ENCODE measurements around the gene GSDME. TPM values are rescaled to one million over a fixed set of nuclear protein-coding genes. Genes with fewer than 3 reads are reported as not detected.

GSDME gene
- total and polyA plus RNA-seq, 4 experiments from 2014 or later = 0.46 to 1.7 (median 0.92) TPM

DNA sequence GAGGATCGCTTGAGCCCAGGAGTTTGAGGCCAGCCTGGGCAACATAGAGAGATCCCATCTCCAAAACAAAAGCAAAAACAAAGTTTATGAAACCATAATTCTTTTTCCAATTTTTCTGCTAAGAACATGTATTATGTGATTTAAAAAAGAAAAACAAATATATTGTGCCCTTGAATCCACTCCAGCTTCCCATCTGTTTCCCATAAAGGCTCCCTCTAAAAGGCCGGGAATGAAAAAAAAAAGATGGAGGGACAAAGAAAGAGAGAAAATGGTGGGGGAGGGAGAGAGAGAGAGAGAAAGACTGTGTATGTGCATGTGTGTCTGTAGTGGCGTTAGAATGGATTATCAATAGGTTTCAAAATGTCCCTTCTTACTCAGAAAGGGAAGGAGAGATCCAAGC, 20.5 kb upstream of the GSDME start:
- H3K36me3 Mint-ChIP-seq = peaks cover 0 to 2% of the 10 kb centered on the region in 2 donors

DNA sequence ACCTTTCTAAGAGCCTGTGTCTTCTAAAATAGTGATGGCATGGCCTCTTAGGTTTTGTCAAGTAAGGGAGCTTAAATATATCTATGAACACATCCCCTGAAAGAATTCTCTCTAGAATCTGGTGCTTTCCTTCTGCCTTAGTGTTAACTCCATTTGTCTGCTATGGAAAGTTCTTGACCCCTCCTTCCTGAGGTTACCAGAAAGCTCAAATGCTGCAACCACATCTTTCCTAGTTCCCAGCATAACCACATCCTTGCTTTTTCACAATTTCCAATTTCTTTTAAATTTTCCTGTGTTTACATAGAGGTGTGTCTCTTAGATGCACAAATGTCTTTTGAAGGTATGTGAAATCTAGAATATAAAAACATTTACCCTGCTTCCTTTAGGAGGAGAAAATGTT, 16.4 kb upstream of the GSDME start:
- Histone ChIP-seq H3K27me3 (ENCODE audit: insufficient read depth, low read length) (no peaks in the 10 kb centered on the region), H3K9me3 (ENCODE audit: control insufficient read depth in 1 of 2, low read length in 2 of 2) (no peaks in the 10 kb centered on the region), H3K27ac (ENCODE audit: low read depth, low read length) (no peak overlapping the region), H3K36me3 (ENCODE audit: insufficient read depth, low read length) (no peaks in the 10 kb centered on the region), H3K4me1 (ENCODE audit: insufficient read depth, low read length) (no peaks in the 10 kb centered on the region), H3K4me3 (ENCODE audit: low read length in 2 of 2) (no peak overlapping the region)
- ChIA-PET CTCF (ENCODE audit: partially characterized antibody) (no interaction called here), POLR2A (ENCODE audit: partially characterized antibody) (no interaction called here)
- Mint-ChIP-seq H3K4me1 (no peaks in the 10 kb centered on the region), H3K9me3 (peaks cover 0 to 22% (median 14%) of the 10 kb centered on the region in 8 donors), H3K4me3 (no peak overlapping the region), H3K27ac (peak overlapping the region in 1 of 7 donors; percentile 36), H3K27me3 (peaks cover 3 to 10% of the 10 kb centered on the region in 2 donors), H3K36me3 (peaks cover 0 to 11% of the 10 kb centered on the region in 2 donors)
- intact Hi-C loops (cut with micrococcal nuclease) = no loop called here
- no peak for DNase-seq

More for the DNA sequence above, 20.5 kb upstream of the GSDME start:
- H3K4me1 Mint-ChIP-seq = no peaks in the 10 kb centered on the region
- POLR2A ChIA-PET (ENCODE audit: partially characterized antibody) = no interaction called here
- CTCF ChIA-PET (ENCODE audit: partially characterized antibody) = no interaction called here
- intact Hi-C loops (cut with micrococcal nuclease) = no loop called here
- H3K27ac ChIP-seq (ENCODE audit: low read depth, low read length) = no peak overlapping the region
- H3K36me3 ChIP-seq (ENCODE audit: insufficient read depth, low read length) = no peaks in the 10 kb centered on the region
- H3K4me3 ChIP-seq (ENCODE audit: low read length in 2 of 2) = no peak overlapping the region
- no peaks in the 10 kb centered on the region for H3K9me3 ChIP-seq (ENCODE audit: control insufficient read depth in 1 of 2, low read length in 2 of 2)
- peaks cover 0 to 3% (median 0%) of the 10 kb centered on the region in 8 donors for H3K9me3 Mint-ChIP-seq
- peak overlapping the region in 2 of 7 donors; percentile 55 to 68 for H3K27ac Mint-ChIP-seq
- DNase-seq = no peak
- no peaks in the 10 kb centered on the region for H3K4me1 ChIP-seq (ENCODE audit: insufficient read depth, low read length)
- H3K27me3 ChIP-seq (ENCODE audit: insufficient read depth, low read length) = no peaks in the 10 kb centered on the region
- H3K27me3 Mint-ChIP-seq = no peaks in the 10 kb centered on the region
- no peak overlapping the region for H3K4me3 Mint-ChIP-seq

DNA sequence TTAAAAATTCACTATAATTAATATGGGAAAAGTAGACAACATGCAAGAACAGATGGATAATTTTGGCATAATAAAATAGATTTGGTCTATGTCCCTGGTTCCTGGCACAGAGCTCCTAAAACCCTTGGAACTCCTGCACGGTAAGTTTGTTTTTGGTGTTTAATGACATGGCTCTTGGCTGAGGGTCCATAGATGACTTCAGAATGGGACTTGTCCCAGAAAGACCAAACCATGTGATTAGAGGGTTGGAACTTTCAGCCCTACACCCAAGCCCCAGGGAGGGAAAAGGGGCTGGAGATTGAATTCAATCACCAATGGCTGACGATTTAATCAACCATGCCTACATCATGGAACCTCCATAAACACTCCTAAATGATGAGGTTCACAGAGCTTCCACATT, 12.6 kb upstream of the GSDME start:
- peaks cover 12 to 21% of the 10 kb centered on the region in 2 donors for H3K27me3 Mint-ChIP-seq
- intact Hi-C loops (cut with micrococcal nuclease) = no loop called here
- H3K36me3 ChIP-seq (ENCODE audit: insufficient read depth, low read length) = no peaks in the 10 kb centered on the region
- H3K27me3 ChIP-seq (ENCODE audit: insufficient read depth, low read length) = no peaks in the 10 kb centered on the region
- no peak overlapping the region for H3K4me3 Mint-ChIP-seq
- peaks cover 0 to 11% of the 10 kb centered on the region in 2 donors for H3K36me3 Mint-ChIP-seq
- no peaks in the 10 kb centered on the region for H3K4me1 Mint-ChIP-seq
- ChIA-PET POLR2A (ENCODE audit: partially characterized antibody) (no interaction called here), CTCF (ENCODE audit: partially characterized antibody) (no interaction called here)
- no peak overlapping the region for H3K27ac ChIP-seq (ENCODE audit: low read depth, low read length)
- no peak for DNase-seq
- H3K9me3 ChIP-seq (ENCODE audit: control insufficient read depth in 1 of 2, low read length in 2 of 2) = no peaks in the 10 kb centered on the region
- peaks cover 0 to 22% (median 16%) of the 10 kb centered on the region in 8 donors for H3K9me3 Mint-ChIP-seq
- H3K4me1 ChIP-seq (ENCODE audit: insufficient read depth, low read length) = no peaks in the 10 kb centered on the region
- H3K4me3 ChIP-seq (ENCODE audit: low read length in 2 of 2) = no peak overlapping the region
- no peak overlapping the region for H3K27ac Mint-ChIP-seq

DNA sequence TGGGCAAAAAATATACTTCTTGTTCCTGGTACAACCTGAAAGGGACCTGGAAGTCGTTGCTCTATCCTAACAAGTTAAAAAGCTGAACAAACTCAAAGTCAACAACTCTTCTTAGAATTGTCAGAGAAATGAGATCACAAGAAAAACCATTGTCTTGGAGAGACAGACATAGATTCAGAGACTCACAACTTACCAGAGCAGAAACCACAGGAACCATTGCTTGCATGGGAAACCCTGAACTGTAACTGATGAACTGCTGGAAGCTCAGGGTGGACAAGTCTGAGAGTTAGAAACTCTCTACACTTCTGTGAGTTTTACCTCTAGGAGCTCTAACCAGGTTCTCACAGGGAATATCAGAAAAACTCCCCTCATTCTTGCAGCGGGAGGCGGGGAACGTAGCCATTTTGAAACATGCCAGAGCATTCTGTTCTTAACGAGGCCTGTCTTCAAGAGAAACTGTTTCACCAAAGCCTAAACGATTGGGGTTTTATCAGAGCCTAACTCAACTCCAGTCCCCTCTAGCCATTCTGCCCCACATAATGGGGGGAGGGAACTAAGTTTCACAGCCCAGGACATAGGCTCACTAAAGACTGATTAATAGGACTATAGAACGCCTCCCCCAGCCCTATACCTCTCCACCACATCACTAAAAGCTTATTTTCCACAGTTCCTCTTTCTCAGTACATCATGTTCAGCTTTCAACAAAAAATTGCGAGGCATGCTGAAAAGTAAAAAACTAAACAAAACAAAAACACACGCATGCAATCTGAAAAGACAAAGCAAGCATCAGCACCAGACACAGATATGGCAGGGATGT, 12.0 kb upstream of the GSDME start:
- Histone ChIP-seq H3K27me3 (ENCODE audit: insufficient read depth, low read length) (no peaks in the 10 kb centered on the region), H3K4me1 (ENCODE audit: insufficient read depth, low read length) (no peaks in the 10 kb centered on the region), H3K36me3 (ENCODE audit: insufficient read depth, low read length) (no peaks in the 10 kb centered on the region), H3K4me3 (ENCODE audit: low read length in 2 of 2) (no peak overlapping the region), H3K27ac (ENCODE audit: low read depth, low read length) (no peak overlapping the region), H3K9me3 (ENCODE audit: control insufficient read depth in 1 of 2, low read length in 2 of 2) (no peaks in the 10 kb centered on the region)
- POLR2A ChIA-PET (ENCODE audit: partially characterized antibody) = no interaction called here
- H3K9me3 Mint-ChIP-seq = peaks cover 0 to 22% (median 16%) of the 10 kb centered on the region in 8 donors
- H3K36me3 Mint-ChIP-seq = peaks cover 0 to 11% of the 10 kb centered on the region in 2 donors
- intact Hi-C loops (cut with micrococcal nuclease) = no loop called here
- no peak for DNase-seq
- H3K4me3 Mint-ChIP-seq = no peak overlapping the region
- peaks cover 15 to 27% of the 10 kb centered on the region in 2 donors for H3K27me3 Mint-ChIP-seq
- no peaks in the 10 kb centered on the region for H3K4me1 Mint-ChIP-seq
- peak overlapping the region in 1 of 7 donors; percentile 48 for H3K27ac Mint-ChIP-seq
- CTCF ChIA-PET (ENCODE audit: partially characterized antibody) = no interaction called here

DNA sequence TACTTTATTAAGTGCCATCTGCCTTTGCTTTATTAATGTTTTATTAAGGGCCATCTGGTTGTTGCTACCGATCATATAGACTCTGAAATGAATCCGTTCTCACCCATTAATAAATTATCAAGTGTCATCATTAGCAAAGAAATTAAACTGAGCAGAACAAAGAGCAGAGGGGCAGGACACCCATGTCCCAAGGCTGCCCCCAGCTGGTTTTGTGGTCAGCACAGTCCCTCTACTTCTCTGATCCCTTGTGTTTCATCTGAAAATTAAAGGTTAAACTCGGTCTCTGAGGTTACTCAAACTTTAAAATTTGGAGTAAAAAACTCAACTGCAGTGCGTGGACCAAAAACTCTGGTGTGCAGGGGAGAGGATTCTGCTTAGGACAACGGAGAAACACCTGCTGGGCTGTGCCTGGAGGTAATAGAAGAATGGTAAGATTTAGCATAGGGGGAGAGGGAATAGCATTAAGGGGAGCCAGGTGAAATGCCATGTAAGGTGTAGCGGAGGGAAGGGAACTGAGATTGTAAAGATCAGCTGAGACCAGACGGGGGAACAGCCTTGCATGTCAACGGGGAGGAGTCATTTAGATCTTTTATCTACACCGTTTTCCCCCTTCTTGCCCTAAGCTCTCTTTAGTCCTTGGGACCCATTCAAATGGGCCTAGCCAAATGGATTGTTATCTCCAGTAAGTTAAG, 10.8 kb upstream of the GSDME start:
- Mint-ChIP-seq H3K4me3 (no peak overlapping the region), H3K27me3 (peaks cover 23 to 31% of the 10 kb centered on the region in 2 donors), H3K27ac (no peak overlapping the region), H3K36me3 (peaks cover 0 to 11% of the 10 kb centered on the region in 2 donors), H3K9me3 (peaks cover 0 to 22% (median 16%) of the 10 kb centered on the region in 8 donors), H3K4me1 (no peaks in the 10 kb centered on the region)
- Histone ChIP-seq H3K36me3 (ENCODE audit: insufficient read depth, low read length) (no peaks in the 10 kb centered on the region), H3K27ac (ENCODE audit: low read depth, low read length) (no peak overlapping the region), H3K27me3 (ENCODE audit: insufficient read depth, low read length) (no peaks in the 10 kb centered on the region), H3K9me3 (ENCODE audit: control insufficient read depth in 1 of 2, low read length in 2 of 2) (no peaks in the 10 kb centered on the region), H3K4me1 (ENCODE audit: insufficient read depth, low read length) (no peaks in the 10 kb centered on the region), H3K4me3 (ENCODE audit: low read length in 2 of 2) (no peak overlapping the region)
- intact Hi-C loops (cut with micrococcal nuclease) = no loop called here
- DNase-seq = no peak
- POLR2A ChIA-PET (ENCODE audit: partially characterized antibody) = no interaction called here
- CTCF ChIA-PET (ENCODE audit: partially characterized antibody) = no interaction called here

DNA sequence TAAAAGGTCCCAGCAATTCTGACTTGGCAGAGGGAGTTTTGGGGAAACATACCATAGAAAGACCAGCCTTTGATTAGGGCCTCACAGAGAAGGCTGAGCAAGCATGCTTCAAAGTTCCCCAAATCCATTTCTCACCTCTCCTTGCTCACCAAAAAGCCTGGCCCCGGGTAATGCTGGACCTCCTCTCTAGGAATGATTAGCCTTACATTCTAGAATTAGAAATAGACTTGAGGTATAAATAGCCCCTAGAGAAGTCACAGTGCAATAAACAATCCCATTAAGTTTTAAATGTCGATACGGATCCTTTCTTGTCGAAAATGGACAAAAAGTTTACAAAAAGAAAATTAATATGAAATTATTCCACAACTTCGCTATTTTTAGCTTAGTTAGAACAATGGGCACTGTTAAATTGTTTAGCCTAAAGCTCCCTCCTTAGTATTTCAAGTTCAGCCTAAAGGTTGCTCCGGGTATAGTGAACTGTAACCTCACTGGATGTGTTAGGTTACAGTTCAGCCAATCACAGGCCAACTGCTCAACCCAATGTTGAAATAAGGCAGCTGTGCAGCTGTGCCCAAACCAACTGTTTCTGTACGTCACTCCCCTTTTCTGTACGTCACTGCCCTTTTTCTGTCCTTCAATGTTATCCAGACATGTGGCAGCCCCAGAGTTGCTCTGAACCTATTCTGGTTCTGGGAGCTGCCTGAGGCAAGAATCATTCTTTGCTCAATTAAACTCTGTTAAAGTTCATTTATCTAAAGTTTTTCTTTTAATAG, 7.9 kb upstream of the GSDME start:
- H3K4me1 Mint-ChIP-seq = no peaks in the 10 kb centered on the region
- no peaks in the 10 kb centered on the region for H3K36me3 Mint-ChIP-seq
- ChIA-PET POLR2A (ENCODE audit: partially characterized antibody) (no interaction called here), CTCF (ENCODE audit: partially characterized antibody) (interaction anchor here (1.7 kb wide), 1 partner anchor 327 kb away, joined by 5 read pairs; no protein-coding TSS in a partner anchor)
- no peaks in the 10 kb centered on the region for H3K9me3 ChIP-seq (ENCODE audit: control insufficient read depth in 1 of 2, low read length in 2 of 2)
- no peak overlapping the region for H3K27ac ChIP-seq (ENCODE audit: low read depth, low read length)
- DNase-seq = no peak
- no peaks in the 10 kb centered on the region for H3K4me1 ChIP-seq (ENCODE audit: insufficient read depth, low read length)
- H3K27ac Mint-ChIP-seq = no peak overlapping the region
- H3K27me3 Mint-ChIP-seq = peaks cover 28 to 38% of the 10 kb centered on the region in 2 donors
- no peak overlapping the region for H3K4me3 ChIP-seq (ENCODE audit: low read length in 2 of 2)
- H3K9me3 Mint-ChIP-seq = peaks cover 0 to 3% (median 1%) of the 10 kb centered on the region in 8 donors
- no peaks in the 10 kb centered on the region for H3K27me3 ChIP-seq (ENCODE audit: insufficient read depth, low read length)
- no peaks in the 10 kb centered on the region for H3K36me3 ChIP-seq (ENCODE audit: insufficient read depth, low read length)
- no peak overlapping the region for H3K4me3 Mint-ChIP-seq
- intact Hi-C loops (cut with micrococcal nuclease) = no loop called here

DNA sequence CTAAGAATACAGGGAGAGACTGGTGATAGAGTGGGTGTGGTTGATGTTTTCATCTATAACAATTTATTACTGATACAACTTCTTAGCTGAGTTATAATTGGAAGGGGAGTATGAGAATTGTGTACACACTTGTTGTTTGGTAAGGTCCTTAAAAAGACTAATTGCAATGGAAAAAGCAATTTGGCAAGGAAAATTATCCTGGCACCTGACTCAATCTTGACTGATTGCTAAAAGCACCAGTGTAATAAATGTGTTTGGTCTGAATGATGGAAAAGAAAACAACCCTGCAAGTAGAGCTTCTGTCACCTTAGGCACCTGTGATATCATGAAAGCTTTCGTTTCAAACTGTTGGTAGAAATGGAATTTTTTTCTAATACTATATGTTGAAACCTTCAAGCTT, 6.7 kb upstream of the GSDME start:
- H3K4me3 Mint-ChIP-seq = no peak overlapping the region
- Histone ChIP-seq H3K4me3 (ENCODE audit: low read length in 2 of 2) (no peak overlapping the region), H3K27me3 (ENCODE audit: insufficient read depth, low read length) (no peaks in the 10 kb centered on the region), H3K27ac (ENCODE audit: low read depth, low read length) (no peak overlapping the region), H3K9me3 (ENCODE audit: control insufficient read depth in 1 of 2, low read length in 2 of 2) (no peaks in the 10 kb centered on the region), H3K4me1 (ENCODE audit: insufficient read depth, low read length) (no peaks in the 10 kb centered on the region), H3K36me3 (ENCODE audit: insufficient read depth, low read length) (no peaks in the 10 kb centered on the region)
- H3K27ac Mint-ChIP-seq = no peak overlapping the region
- DNase-seq = no peak
- no peaks in the 10 kb centered on the region for H3K4me1 Mint-ChIP-seq
- peaks cover 0 to 3% (median 0%) of the 10 kb centered on the region in 8 donors for H3K9me3 Mint-ChIP-seq
- POLR2A ChIA-PET (ENCODE audit: partially characterized antibody) = no interaction called here
- CTCF ChIA-PET (ENCODE audit: partially characterized antibody) = interaction anchor here (1.0 to 1.7 kb wide), 3 partner anchors 13 to 334 kb away, joined by 3 to 5 read pairs (median 5); no protein-coding TSS in a partner anchor
- no peaks in the 10 kb centered on the region for H3K36me3 Mint-ChIP-seq
- H3K27me3 Mint-ChIP-seq = peaks cover 36 to 45% of the 10 kb centered on the region in 2 donors
- intact Hi-C loops (cut with micrococcal nuclease) = no loop called here

Data from CD4-positive, alpha-beta memory T cell (primary cell).